Activated naive CD8-positive, alpha-beta T cell treated with anti-CD3 and anti-CD28 coated beads, Interleukin-2, amount 10 ng/mL, durations not matched to agents 7 days and 5 days (primary cell): Measurements from ENCODE around the gene CCSER1. TPM values are rescaled to one million over a fixed set of nuclear protein-coding genes. Genes with fewer than 3 reads are reported as not detected.
"Not testable (repeated sequence)": the region's sequence is repeated elsewhere in the genome, so short reads cannot be mapped to it uniquely, and the experiment has no call there.

ENCODE experiments used
- ATAC-seq: fragments of 150-1000 bp; cut with Tn5 transposase; one replicate; pipeline ENCODE4 v1.10.0; 2021; ENCODE audit warnings: low read depth, moderate library complexity
- POLR2A ChIA-PET: fragments of 350-600 bp; sonication (Branson Sonifier 250); formaldehyde crosslinking; loops from one replicate; lab custom pipeline; 2021; ENCODE audit warnings: antibody characterized with exemption; lab: Charles Lee
- DNase-seq: peaks from one replicate; pipeline ENCODE4 v3.0.0; 2021
- H3K27ac Mint-ChIP-seq: one replicate; pipeline ENCODE4 v1.8.0; 2022; ENCODE audit warnings: mild to moderate bottlenecking, mixed read lengths
- H3K27me3 Mint-ChIP-seq: one replicate; pipeline ENCODE4 v1.8.0; 2022; ENCODE audit warnings: mild to moderate bottlenecking, moderate library complexity, mixed read lengths
- H3K36me3 Mint-ChIP-seq: one replicate; pipeline ENCODE4 v1.8.0; 2021; ENCODE audit warnings: mild to moderate bottlenecking, mixed read lengths
- H3K4me1 Mint-ChIP-seq: one replicate; pipeline ENCODE4 v1.8.0; 2021; ENCODE audit warnings: mixed read lengths
- H3K4me3 Mint-ChIP-seq: one replicate; pipeline ENCODE4 v1.8.0; 2022; ENCODE audit warnings: mild to moderate bottlenecking, moderate library complexity, mixed read lengths
- H3K9me3 Mint-ChIP-seq: one replicate; pipeline ENCODE4 v1.8.0; 2021; ENCODE audit warnings: mixed read lengths
- total RNA-seq, 2 experiments: library from RNA; stranded (reverse); gene quantifications; one replicate each; pipeline ENCODE4 v1.2.3, GENCODE V29; 2021

The CCSER1 gene
- total RNA-seq, 2 experiments from 2014 or later: 0.64 TPM; not detected in 1

DNA sequence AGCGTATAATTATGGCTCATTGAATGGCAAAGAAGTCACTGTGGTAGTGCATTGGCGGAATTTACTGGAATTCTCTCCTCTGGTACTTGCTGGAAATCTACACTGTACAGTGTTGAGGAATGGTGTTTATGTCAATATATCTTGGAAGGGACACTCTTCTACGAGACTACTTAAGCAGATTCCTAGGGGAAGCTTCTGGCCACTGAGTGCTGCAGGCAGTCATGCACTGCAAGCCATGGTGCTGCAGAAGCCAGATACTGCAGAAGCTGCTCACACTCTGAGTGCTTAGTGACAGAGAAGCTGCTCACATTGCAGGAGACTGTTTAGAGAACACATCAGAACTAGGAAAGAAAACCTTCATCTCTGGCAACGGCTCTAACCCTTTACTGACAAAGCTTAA, 725.0 kb downstream of the CCSER1 start:
- ATAC-seq (no peak), DNase-seq (no peak)
- peaks cover 4% of the 10 kb centered on the region for H3K9me3 Mint-ChIP-seq
- no peaks in the 10 kb centered on the region for H3K27me3 Mint-ChIP-seq
- no peaks in the 10 kb centered on the region for H3K36me3 Mint-ChIP-seq
- no peak overlapping the region for H3K4me3 Mint-ChIP-seq
- POLR2A ChIA-PET: no interaction called here
- no peak overlapping the region for H3K27ac Mint-ChIP-seq
- no peaks in the 10 kb centered on the region for H3K4me1 Mint-ChIP-seq

DNA sequence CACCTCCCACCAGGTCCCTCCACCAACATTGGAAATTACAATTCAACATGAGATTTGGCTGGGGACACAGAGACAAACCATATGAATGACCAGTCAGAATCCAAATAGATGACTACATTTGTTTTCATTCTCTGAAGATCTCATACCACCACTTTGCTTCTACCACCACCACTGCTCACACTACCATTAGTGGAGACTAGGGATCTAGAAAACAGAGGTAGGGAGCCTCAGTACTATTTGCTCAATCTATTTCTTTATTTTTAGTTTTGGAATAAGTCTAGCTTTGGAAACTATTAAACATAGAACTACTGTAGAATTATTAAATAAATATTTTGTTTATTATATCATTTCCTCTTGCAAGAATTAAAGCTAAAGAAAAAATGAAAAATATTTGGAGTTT, 727.9 kb downstream of the CCSER1 start:
- DNase-seq (no peak), ATAC-seq (no peak)
- Mint-ChIP-seq H3K27ac (no peak overlapping the region), H3K9me3 (peaks cover 2% of the 10 kb centered on the region), H3K4me1 (no peaks in the 10 kb centered on the region), H3K4me3 (no peak overlapping the region), H3K36me3 (no peaks in the 10 kb centered on the region), H3K27me3 (no peaks in the 10 kb centered on the region)
- POLR2A ChIA-PET: no interaction called here

DNA sequence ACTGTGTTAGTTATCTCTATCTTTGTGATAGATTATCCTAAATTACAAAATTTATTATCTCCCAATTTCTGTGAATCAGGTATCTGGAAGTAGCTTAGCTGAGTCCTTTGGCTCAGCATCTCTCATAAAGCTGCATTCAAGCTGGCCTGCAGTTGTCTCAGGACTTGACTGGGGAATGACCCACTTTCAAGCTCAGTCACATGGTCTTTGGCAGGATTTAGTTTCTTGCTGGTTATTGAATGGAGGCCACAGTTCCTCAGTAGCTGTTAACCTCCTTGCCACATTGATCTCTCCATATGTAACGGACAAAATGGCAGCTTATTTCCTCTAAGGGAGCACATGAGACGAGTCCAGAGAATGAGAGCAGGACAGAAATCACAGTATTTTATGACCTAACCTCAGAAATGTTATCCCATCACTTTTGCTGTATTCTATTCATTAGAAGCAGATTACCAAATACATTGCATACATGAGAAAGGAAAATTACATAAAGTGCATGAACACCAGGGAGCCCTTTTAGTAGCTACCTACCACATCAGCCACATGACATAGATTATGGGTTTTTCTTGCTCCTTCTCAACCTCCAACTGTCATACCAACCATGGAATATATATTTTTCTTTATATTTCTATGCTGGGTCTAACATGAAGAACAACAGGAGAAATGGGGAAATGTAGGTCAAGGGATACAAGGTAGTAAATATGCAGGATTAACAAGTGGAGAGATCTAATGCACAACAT, 730.1 kb downstream of the CCSER1 start:
- ATAC-seq (no peak), DNase-seq (no peak)
- Mint-ChIP-seq H3K27ac (no peak overlapping the region), H3K36me3 (no peaks in the 10 kb centered on the region), H3K27me3 (no peaks in the 10 kb centered on the region), H3K9me3 (peaks cover 2% of the 10 kb centered on the region), H3K4me1 (no peaks in the 10 kb centered on the region), H3K4me3 (no peak overlapping the region)
- POLR2A ChIA-PET: no interaction called here

DNA sequence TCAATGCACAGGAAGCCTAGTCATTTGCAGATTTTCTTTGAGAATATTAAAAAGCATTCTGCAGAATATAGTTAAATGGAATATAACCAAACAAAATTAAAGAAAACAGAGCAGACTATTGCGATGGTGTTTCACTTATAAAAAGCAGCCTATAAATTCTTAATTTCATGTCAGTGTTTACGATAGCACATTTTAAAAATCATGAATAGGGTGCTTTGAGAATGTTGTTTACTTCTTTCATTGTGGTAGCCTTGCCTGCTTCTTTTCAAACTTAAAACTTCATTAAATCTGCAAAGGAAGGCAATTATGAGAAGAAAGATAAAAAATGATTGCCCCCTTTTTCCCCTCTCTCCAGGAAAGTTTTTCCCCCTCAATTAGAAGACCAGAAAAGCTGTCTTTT, 748.6 kb downstream of the CCSER1 start:
- Mint-ChIP-seq H3K36me3 (no peaks in the 10 kb centered on the region), H3K27ac (no peak overlapping the region), H3K27me3 (no peaks in the 10 kb centered on the region), H3K9me3 (peaks cover 6% of the 10 kb centered on the region), H3K4me3 (no peak overlapping the region), H3K4me1 (no peaks in the 10 kb centered on the region)
- no peak for ATAC-seq
- POLR2A ChIA-PET: no interaction called here
- no peak for DNase-seq

DNA sequence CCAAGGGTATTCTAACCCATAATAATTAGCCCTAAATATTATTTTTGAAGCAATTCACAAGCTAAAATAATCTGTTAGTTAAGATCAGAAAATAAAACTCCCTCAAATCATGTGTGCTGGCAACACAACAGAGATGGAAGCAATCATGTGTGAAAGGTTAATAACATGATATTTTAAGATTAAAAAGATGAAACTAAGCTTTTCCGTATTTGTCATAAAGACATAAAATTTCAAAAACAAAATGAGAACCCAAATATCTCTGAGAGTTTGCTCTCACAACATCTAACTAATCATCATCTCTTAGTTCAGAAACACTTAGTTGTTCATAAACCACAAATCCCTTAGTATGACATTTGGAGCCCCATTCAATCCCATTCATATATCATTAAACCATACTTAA, 749.1 kb downstream of the CCSER1 start:
- Mint-ChIP-seq H3K4me3 (no peak overlapping the region), H3K9me3 (peaks cover 6% of the 10 kb centered on the region), H3K36me3 (no peaks in the 10 kb centered on the region), H3K27ac (no peak overlapping the region), H3K4me1 (no peaks in the 10 kb centered on the region), H3K27me3 (no peaks in the 10 kb centered on the region)
- POLR2A ChIA-PET: no interaction called here
- ATAC-seq: no peak
- no peak for DNase-seq

DNA sequence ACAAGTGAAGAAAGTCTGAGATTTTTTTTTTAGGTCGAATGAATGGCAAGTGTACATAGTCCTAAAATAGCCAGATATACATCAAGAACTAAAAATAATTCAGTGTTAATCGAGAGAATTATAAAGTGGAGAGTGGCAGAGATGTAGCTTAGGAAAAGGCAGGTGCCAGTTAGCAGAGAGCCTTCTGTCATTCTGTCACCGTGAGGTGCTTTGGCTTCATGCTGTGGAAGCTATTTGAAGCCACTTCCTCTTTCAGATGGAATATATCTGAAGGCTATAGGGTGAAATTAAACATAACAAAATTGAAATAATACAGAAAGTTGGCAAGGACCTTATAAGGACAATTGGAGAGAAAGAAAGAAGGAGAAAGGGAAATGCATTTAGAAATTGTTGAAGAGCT, 756.3 kb downstream of the CCSER1 start:
- Mint-ChIP-seq H3K36me3 (no peaks in the 10 kb centered on the region), H3K27ac (no peak overlapping the region), H3K4me3 (no peak overlapping the region), H3K27me3 (no peaks in the 10 kb centered on the region), H3K4me1 (no peaks in the 10 kb centered on the region), H3K9me3 (peaks cover under 1% of the 10 kb centered on the region)
- no peak for DNase-seq
- ATAC-seq: no peak
- POLR2A ChIA-PET: no interaction called here

DNA sequence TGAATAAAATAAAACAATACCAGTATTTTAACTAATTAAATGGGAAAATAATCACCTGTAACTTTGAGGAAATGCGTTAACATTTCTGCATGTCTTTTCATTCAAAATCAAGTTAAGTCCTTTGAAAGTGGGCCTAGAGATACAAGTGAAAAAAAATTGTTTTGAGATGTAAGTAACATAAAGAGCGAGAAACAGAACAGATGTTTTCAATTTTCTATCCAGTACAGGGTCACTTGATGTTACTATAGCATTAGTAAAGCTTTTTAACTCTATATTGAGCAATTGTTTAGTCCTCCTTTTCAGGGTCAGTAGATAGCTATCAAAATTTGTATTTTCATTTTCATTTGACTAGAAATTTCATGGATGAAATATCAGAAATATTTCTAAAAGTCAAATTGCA, 761.4 kb downstream of the CCSER1 start:
- Mint-ChIP-seq H3K9me3 (no peaks in the 10 kb centered on the region), H3K27me3 (no peaks in the 10 kb centered on the region), H3K4me3 (no peak overlapping the region), H3K36me3 (no peaks in the 10 kb centered on the region), H3K27ac (no peak overlapping the region), H3K4me1 (no peaks in the 10 kb centered on the region)
- POLR2A ChIA-PET: no interaction called here
- DNase-seq (no peak), ATAC-seq (no peak)

DNA sequence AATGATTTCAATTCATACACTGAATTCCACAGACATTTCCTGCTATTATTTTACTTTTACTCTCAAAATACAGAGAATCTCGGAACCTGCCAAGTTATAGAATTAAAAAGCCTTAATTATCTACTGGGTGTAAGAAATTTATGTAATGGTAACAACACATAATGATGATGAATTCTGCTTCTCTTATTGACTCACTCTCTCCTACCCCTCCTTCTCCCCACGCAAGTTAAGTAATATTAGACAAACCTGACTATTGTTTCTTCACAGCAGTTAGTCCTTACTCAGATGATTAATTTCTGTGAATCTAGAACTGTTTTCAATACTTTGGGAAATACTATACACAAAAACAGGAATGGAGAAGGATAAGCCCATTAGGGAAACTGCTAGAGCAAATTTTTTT, 762.0 kb downstream of the CCSER1 start:
- Mint-ChIP-seq H3K9me3 (no peaks in the 10 kb centered on the region), H3K27me3 (no peaks in the 10 kb centered on the region), H3K4me1 (no peaks in the 10 kb centered on the region), H3K27ac (no peak overlapping the region), H3K36me3 (no peaks in the 10 kb centered on the region), H3K4me3 (no peak overlapping the region)
- DNase-seq: no peak
- ATAC-seq: no peak
- POLR2A ChIA-PET: no interaction called here

DNA sequence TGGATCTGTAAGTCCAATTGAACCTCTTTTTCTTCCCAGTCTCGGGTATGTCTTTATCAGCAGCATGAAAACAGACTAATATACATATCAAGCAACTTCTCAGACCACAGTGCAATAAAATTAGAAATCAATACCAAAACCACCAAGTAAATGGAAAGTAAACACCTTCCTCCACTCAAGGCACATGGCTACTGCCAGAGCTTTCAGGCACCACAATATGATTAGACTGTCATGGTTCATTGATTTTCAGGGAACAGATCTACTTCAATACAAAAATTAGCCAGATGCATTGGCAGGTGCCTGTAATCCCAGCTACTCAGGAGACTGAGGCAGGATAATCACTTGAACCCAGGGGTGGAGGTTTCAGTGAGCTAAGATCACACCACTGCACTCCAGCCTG, 776.2 kb downstream of the CCSER1 start:
- H3K4me3 Mint-ChIP-seq, DNase-seq, POLR2A ChIA-PET, H3K36me3 Mint-ChIP-seq, H3K27me3 Mint-ChIP-seq, H3K4me1 Mint-ChIP-seq, H3K27ac Mint-ChIP-seq, ATAC-seq: not testable (repeated sequence)
- H3K9me3 Mint-ChIP-seq: peaks cover 19% of the 10 kb centered on the region

DNA sequence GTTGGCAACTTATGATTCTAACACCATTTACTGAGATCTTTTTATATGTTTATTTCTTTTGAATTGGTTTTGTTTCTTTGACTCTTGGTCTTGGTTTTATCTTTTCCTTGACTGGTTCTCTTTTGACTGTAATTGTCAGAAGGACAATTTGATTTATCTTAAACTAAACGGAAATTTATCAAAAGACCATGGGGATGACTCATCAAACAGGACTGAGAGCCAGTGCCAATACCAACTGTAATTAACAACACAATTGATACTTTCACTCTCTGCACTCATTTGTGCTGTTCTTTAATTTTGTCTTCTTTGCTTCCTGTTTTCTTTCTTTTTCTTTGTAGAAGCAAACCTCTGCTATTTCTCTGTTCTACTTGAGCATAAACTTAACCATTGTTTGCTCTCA, 776.8 kb downstream of the CCSER1 start:
- POLR2A ChIA-PET: no interaction called here
- no peak overlapping the region for H3K27ac Mint-ChIP-seq
- H3K9me3 Mint-ChIP-seq: peaks cover 19% of the 10 kb centered on the region
- H3K4me3 Mint-ChIP-seq: no peak overlapping the region
- no peaks in the 10 kb centered on the region for H3K4me1 Mint-ChIP-seq
- no peaks in the 10 kb centered on the region for H3K36me3 Mint-ChIP-seq
- H3K27me3 Mint-ChIP-seq: no peaks in the 10 kb centered on the region
- DNase-seq (no peak), ATAC-seq (no peak)

DNA sequence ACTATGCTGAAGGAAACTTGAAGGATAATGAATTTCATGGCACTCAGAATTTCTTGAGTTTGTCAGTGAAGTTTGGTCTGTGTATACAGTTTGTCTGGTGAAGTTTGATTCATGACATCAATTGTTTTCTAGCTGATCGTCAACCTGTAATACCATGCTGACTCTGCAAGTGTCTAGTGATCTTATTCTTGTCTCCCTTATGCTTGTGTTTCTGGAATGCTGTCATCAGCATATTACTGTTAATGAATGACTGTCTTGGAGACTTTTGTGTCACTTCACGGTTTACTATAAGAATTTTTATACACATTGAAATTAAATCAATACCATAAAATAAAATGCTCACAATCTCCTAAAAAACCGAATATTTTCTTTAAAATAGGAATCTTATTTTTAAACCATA, 779.0 kb downstream of the CCSER1 start:
- Mint-ChIP-seq H3K27me3 (no peaks in the 10 kb centered on the region), H3K27ac (no peak overlapping the region), H3K4me1 (no peaks in the 10 kb centered on the region), H3K9me3 (peaks cover 14% of the 10 kb centered on the region), H3K4me3 (no peak overlapping the region), H3K36me3 (no peaks in the 10 kb centered on the region)
- POLR2A ChIA-PET: no interaction called here
- ATAC-seq (no peak), DNase-seq (no peak)

DNA sequence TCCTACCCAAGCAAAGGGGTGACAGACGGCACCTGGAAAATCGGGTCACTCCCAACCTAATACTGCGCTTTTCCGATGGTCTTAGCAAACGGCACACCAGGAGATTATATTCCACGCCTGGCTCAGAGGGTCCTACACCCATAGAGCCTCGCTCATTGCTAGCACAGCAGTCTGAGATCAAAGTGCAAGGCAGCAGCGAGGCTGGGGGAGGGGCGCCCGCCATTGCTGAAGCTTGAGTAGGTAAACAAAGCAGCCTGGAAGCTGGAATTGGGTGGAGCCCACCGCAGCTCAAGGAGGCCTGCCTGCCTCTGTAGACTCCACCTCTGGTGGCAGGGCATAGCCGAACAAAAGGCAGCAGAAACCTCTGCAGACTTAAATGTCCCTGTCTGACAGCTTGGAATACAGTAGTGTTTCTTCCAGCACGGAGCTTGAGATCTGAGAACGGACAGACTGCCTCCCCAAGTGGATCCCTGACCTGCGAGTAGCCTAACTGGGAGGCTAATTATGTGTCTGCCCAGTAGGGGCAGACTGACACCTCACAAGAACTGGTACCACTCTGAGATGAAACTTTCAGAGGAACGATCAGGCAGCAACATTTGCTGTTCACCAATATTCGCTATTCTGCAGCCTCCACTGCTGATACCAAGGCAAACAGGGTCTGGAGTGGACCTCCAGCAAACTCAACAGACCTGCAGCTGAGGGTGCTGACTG, 784.7 kb downstream of the CCSER1 start:
- H3K4me3 Mint-ChIP-seq, DNase-seq, ATAC-seq, H3K27me3 Mint-ChIP-seq, POLR2A ChIA-PET, H3K9me3 Mint-ChIP-seq, H3K36me3 Mint-ChIP-seq, H3K4me1 Mint-ChIP-seq, H3K27ac Mint-ChIP-seq: not testable (repeated sequence)

DNA sequence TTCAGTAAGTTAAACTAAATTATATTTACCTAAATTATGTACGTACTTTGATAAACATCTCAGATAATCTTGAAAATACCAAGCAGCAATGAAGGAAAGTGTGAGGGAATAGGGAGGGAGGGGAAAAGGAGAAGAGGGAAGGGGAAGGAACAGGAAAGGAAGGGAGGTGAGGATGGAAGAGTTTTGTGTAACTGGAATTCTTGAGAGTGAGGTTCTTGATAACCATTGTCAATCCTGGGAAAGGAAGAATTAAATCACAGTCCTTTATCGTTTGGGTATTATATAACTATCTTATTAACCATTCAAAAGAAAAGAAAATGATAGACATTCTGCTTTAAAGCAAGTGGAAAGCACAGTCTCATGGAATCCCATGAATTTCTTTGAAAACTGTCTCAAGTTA, 795.0 kb downstream of the CCSER1 start:
- ATAC-seq (no peak), DNase-seq (no peak)
- Mint-ChIP-seq H3K9me3 (no peaks in the 10 kb centered on the region), H3K27me3 (no peaks in the 10 kb centered on the region), H3K4me1 (no peaks in the 10 kb centered on the region), H3K36me3 (no peaks in the 10 kb centered on the region), H3K4me3 (no peak overlapping the region), H3K27ac (no peak overlapping the region)
- POLR2A ChIA-PET: no interaction called here

DNA sequence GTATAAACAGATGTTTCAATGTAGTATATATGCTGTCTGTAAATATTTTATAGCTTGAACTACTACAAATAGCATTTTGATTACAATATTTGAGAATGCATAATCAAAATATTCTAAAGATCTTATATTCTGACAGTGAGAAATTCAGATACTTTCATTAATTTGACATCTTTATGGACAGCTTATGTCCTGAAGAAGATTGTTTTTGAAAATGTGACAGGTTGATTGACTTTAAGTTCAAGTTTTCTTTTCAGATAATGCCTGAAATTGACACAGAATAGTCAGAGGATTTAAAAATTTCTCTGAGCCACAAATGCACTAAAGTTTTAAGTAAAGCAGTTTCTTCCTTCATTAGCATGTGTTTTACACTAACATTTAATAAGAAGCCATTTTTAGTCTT, 799.8 kb downstream of the CCSER1 start:
- Mint-ChIP-seq H3K9me3 (no peaks in the 10 kb centered on the region), H3K4me3 (no peak overlapping the region), H3K27me3 (no peaks in the 10 kb centered on the region), H3K4me1 (no peaks in the 10 kb centered on the region), H3K36me3 (no peaks in the 10 kb centered on the region), H3K27ac (no peak overlapping the region)
- DNase-seq (no peak), ATAC-seq (no peak)
- POLR2A ChIA-PET: no interaction called here
